OCI-LY7 (cell line): Measurements from ENCODE around the gene NBL1. TPM values are rescaled to one million over a fixed set of nuclear protein-coding genes. Genes with fewer than 3 reads are reported as not detected.

Source experiments
- BruUV-seq: library from RNA; stranded (reverse); fragments of 400-500 nt; replicated peaks from 2 replicates; lab custom pipeline; 2021; lab: Mats Ljungman, UMichigan
- CTCF ChIA-PET: fragments of 300-600 bp; sonication (Branson Sonifier 250); formaldehyde crosslinking; loops from one replicate; lab custom pipeline; 2022; ENCODE audit warnings: antibody characterized with exemption; ENCODE audit not compliant: unreplicated experiment; lab: Charles Lee
- POLR2A ChIA-PET: fragments of 300-600 bp; sonication (Branson Sonifier 250); formaldehyde crosslinking; loops from one replicate; lab custom pipeline; 2022; ENCODE audit warnings: antibody characterized with exemption; lab: Charles Lee
- DNase-seq: peaks from one replicate; pipeline ENCODE4 v3.0.0-alpha.2; 2015; ENCODE audit warnings: low spot score
- H2AFZ ChIP-seq: fragments of 200-600 bp; sonication (generic), shearing (Covaris generic); 2 replicates; pipeline ENCODE4 v1.6.1; 2014; ENCODE audit warnings: mild to moderate bottlenecking, antibody characterized with exemption, low read length, moderate library complexity
- H3K27ac ChIP-seq: fragments of 200-600 bp; sonication (generic); 2 replicates; pipeline ENCODE4 v1.5.1; 2014; ENCODE audit warnings: mixed run types, low read depth, mild to moderate bottlenecking, moderate library complexity, low read length, inconsistent platforms; ENCODE audit not compliant: poor library complexity, severe bottlenecking
- H3K36me3 ChIP-seq: fragments of 200-600 bp; sonication (generic); 2 replicates; pipeline ENCODE4 v1.6.1; 2014; ENCODE audit warnings: mild to moderate bottlenecking, antibody characterized with exemption, low read length, moderate library complexity, mixed read lengths; ENCODE audit not compliant: insufficient read depth
- H3K4me1 ChIP-seq: fragments of 200-600 bp; sonication (generic); 2 replicates; pipeline ENCODE4 v1.5.1; 2014; ENCODE audit warnings: mild to moderate bottlenecking, low read length; ENCODE audit not compliant: insufficient read depth, poor library complexity, severe bottlenecking
- H3K4me2 ChIP-seq: fragments of 200-600 bp; sonication (generic); 2 replicates; pipeline ENCODE4 v1.6.1; 2014; ENCODE audit warnings: mild to moderate bottlenecking, low read length
- H3K4me3 ChIP-seq: fragments of 200-600 bp; sonication (generic); 2 replicates; pipeline ENCODE4 v1.5.1; 2014; ENCODE audit warnings: mild to moderate bottlenecking, low read depth, low read length; ENCODE audit not compliant: poor library complexity, severe bottlenecking
- H3K79me2 ChIP-seq: fragments of 200-600 bp; sonication (generic); 2 replicates; pipeline ENCODE4 v1.6.1; 2016; ENCODE audit warnings: low read depth, mild to moderate bottlenecking, low read length, moderate library complexity, mixed read lengths; ENCODE audit not compliant: insufficient read depth
- H3K9me2 ChIP-seq: fragments of 200-600 bp; sonication (generic); 2 replicates; pipeline ENCODE4 v1.6.1; 2016; ENCODE audit warnings: mild to moderate bottlenecking, low read length, mixed read lengths; ENCODE audit not compliant: insufficient read depth
- H3K9me3 ChIP-seq: fragments of 200-600 bp; sonication (generic); 2 replicates; pipeline ENCODE4 v1.6.1; 2014; ENCODE audit warnings: mild to moderate bottlenecking, mixed run types, low read length, mixed read lengths
- H4K20me1 ChIP-seq: fragments of 200-600 bp; sonication (generic); 2 replicates; pipeline ENCODE4 v1.6.1; 2014; ENCODE audit warnings: mild to moderate bottlenecking, antibody characterized with exemption, low read length, moderate library complexity, mixed read lengths; ENCODE audit not compliant: insufficient read depth
- EZH2phosphoT487 ChIP-seq: fragments of 200-600 bp; sonication (generic); IDR thresholded peaks from 2 replicates; pipeline ENCODE4 v1.6.1; 2018; ENCODE audit warnings: low read depth, borderline replicate concordance, mild to moderate bottlenecking, mixed run types, antibody characterized with exemption, low read length, moderate library complexity, mixed read lengths
- intact Hi-C: fragments of 100-400 bp; cut with micrococcal nuclease; formaldehyde crosslinking; loops from one replicate; pipeline ENCODE4 v1.10.0; 2022; ENCODE audit not compliant: unreplicated experiment
- total RNA-seq, 2 experiments: library from RNA; depleted of rRNA in 1 of 2; stranded (reverse); fragments of >200 nt in 1 of 2; shearing (Covaris generic) in 1 of 2; gene quantifications; 2 replicates each; pipeline ENCODE4 v1.2.3, GENCODE V29; 2014 to 2022
- TF ChIP-seq, protein P1 (sequence below): fragments of 200-600 bp; sonication (generic); conservative IDR thresholded peaks from 2 replicates; pipeline ENCODE4 v1.5.1; 2014; ENCODE audit warnings: mild to moderate bottlenecking, antibody characterized with exemption, low read length, moderate library complexity, mixed read lengths

NBL1 gene
- total RNA-seq, 2 experiments from 2014 or later, result not detected

DNA sequence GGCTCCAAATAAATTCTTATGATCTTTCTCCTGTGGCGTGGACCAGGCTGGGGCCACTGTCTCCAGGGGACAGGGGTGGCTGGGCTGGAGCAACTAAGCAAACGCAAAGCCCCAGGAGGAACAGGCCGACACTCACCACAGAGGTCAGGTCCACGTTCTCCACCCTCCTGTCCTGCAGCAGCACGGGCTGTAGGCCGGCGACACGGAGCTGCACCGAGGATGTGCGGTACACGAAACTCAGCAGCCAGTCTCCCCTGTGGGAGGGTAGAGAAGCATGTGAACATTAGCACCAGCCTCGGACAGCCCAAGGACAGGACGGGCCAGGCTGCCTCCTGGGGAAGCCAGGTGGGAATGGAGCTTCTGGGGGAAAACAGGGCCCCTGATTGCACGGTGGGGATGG is 50.2 kb downstream of the NBL1 start:
- H3K4me1 ChIP-seq, result peaks cover 9% of the 10 kb centered on the region
- TF ChIP-seq, protein P1, sequence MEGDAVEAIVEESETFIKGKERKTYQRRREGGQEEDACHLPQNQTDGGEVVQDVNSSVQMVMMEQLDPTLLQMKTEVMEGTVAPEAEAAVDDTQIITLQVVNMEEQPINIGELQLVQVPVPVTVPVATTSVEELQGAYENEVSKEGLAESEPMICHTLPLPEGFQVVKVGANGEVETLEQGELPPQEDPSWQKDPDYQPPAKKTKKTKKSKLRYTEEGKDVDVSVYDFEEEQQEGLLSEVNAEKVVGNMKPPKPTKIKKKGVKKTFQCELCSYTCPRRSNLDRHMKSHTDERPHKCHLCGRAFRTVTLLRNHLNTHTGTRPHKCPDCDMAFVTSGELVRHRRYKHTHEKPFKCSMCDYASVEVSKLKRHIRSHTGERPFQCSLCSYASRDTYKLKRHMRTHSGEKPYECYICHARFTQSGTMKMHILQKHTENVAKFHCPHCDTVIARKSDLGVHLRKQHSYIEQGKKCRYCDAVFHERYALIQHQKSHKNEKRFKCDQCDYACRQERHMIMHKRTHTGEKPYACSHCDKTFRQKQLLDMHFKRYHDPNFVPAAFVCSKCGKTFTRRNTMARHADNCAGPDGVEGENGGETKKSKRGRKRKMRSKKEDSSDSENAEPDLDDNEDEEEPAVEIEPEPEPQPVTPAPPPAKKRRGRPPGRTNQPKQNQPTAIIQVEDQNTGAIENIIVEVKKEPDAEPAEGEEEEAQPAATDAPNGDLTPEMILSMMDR, result no peak
- TF ChIP-seq EZH2phosphoT487, result no peak
- H3K9me2 ChIP-seq, result no peaks in the 10 kb centered on the region
- H3K9me3 ChIP-seq, result no peaks in the 10 kb centered on the region
- CTCF ChIA-PET, result no interaction called here
- DNase-seq, result no peak
- no peak overlapping the region for H2AFZ ChIP-seq
- POLR2A ChIA-PET, result no interaction called here
- no peaks in the 10 kb centered on the region for H3K79me2 ChIP-seq
- H3K27ac ChIP-seq, result no peak overlapping the region
- H3K4me2 ChIP-seq, result no peak overlapping the region
- intact Hi-C loops, result no loop called here
- no TSS peak for BruUV-seq
- H4K20me1 ChIP-seq, result no peaks in the 10 kb centered on the region
- H3K36me3 ChIP-seq, result no peaks in the 10 kb centered on the region
- H3K4me3 ChIP-seq, result no peak overlapping the region

DNA sequence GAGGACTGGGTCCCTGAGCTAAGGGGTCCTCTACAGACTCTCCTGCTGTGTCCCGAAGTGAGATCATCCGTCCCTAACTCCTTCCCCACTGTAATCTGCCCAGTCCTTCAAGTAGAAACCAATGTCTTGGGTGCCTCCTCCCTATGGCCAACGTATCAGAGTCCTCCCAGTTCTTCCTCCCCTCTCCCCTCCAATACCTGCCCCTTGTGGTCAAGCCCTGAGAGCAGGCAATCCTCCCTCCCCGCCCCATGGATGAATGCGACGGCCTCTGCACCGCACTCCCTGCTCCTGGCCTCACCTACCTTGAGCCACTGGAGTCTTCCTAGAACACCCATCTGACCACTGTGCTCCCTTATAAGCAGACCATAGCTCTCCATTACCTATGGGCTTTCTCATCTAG is 51.7 kb downstream of the NBL1 start:
- Histone ChIP-seq H3K4me3 (no peak overlapping the region), H3K27ac (no peak overlapping the region), H3K9me2 (no peaks in the 10 kb centered on the region), H3K4me2 (no peak overlapping the region), H4K20me1 (no peaks in the 10 kb centered on the region), H3K36me3 (no peaks in the 10 kb centered on the region), H2AFZ (no peak overlapping the region), H3K4me1 (peaks cover 9% of the 10 kb centered on the region), H3K79me2 (no peaks in the 10 kb centered on the region), H3K9me3 (no peaks in the 10 kb centered on the region)
- intact Hi-C loops, result no loop called here
- DNase-seq, result no peak
- no TSS peak for BruUV-seq
- ChIA-PET POLR2A (interaction anchor here (0.7 kb wide), 1 partner anchor 9 kb away, joined by 3 read pairs; no protein-coding TSS in a partner anchor), CTCF (interaction anchor here (0.5 kb wide), 1 partner anchor 33 kb away, joined by 3 read pairs; no protein-coding TSS in a partner anchor)
- TF ChIP-seq EZH2phosphoT487, result no peak
- TF ChIP-seq, protein P1, result no peak

DNA sequence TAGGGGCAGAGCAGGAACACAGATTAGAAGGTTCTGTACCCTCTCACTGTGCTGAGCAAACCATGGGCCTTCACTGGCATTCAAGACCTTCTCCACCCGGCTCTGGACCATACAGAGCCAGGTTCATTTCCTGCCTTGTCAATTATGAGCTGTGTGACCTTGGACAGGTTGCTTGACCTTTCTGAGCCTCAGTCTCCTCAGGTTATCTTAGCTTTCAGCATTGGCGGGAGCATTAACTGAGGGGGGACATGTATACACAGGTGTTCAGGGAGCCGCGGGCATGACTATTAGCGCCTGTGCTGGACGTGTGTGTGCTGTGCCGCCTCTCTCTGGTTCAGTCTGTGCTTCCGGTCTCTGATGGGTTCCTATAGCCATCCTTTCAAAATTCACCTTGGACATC is 52.7 kb downstream of the NBL1 start:
- no peaks in the 10 kb centered on the region for H4K20me1 ChIP-seq
- TF ChIP-seq EZH2phosphoT487, result no peak
- no peak overlapping the region for H2AFZ ChIP-seq
- ChIA-PET POLR2A (no interaction called here), CTCF (no interaction called here)
- DNase-seq, result no peak
- H3K27ac ChIP-seq, result no peak overlapping the region
- intact Hi-C loops, result no loop called here
- no TSS peak for BruUV-seq
- no peaks in the 10 kb centered on the region for H3K9me3 ChIP-seq
- H3K4me3 ChIP-seq, result no peak overlapping the region
- no peaks in the 10 kb centered on the region for H3K9me2 ChIP-seq
- peaks cover 9% of the 10 kb centered on the region for H3K4me1 ChIP-seq
- H3K79me2 ChIP-seq, result no peaks in the 10 kb centered on the region
- no peak overlapping the region for H3K4me2 ChIP-seq
- no peaks in the 10 kb centered on the region for H3K36me3 ChIP-seq
